A673 (cell line): Measurements from ENCODE around the gene CYP8B1. TPM values are rescaled to one million over a fixed set of nuclear protein-coding genes. Genes with fewer than 3 reads are reported as not detected.
A peak's percentile ranks its signal among the peaks of the same experiment; 100 is the strongest.

Experiments
- BruUV-seq: library from RNA; stranded (reverse); fragments of 400-500 nt; replicated peaks from 2 replicates; lab custom pipeline; 2021; lab: Mats Ljungman, UMichigan
- CTCF ChIA-PET: fragments of 300-600 bp; sonication (Branson Sonifier 250); formaldehyde crosslinking; loops from one replicate; lab custom pipeline; 2022; ENCODE audit warnings: antibody characterized with exemption; lab: Charles Lee
- POLR2A ChIA-PET: fragments of 300-600 bp; sonication (Branson Sonifier 250); formaldehyde crosslinking; loops from one replicate; lab custom pipeline; 2022; ENCODE audit warnings: antibody characterized with exemption; ENCODE audit not compliant: low non-redundant PET; lab: Charles Lee
- DNase-seq: peaks from one replicate; pipeline ENCODE4 v3.0.0-alpha.2; 2015; ENCODE audit warnings: low spot score
- H3K27ac ChIP-seq: fragments of 200-600 bp; sonication (generic); 2 replicates; pipeline ENCODE4 v1.5.1; 2016; ENCODE audit warnings: mixed run types, low read depth, mild to moderate bottlenecking, mixed read lengths, antibody characterized with exemption, low read length; ENCODE audit not compliant: poor library complexity, severe bottlenecking
- H3K27me3 ChIP-seq: fragments of 200-600 bp; sonication (generic); replicated peaks from 2 replicates; pipeline ENCODE4 v1.6.1; 2017; ENCODE audit warnings: mixed run types, low read depth, mild to moderate bottlenecking, mixed read lengths, antibody characterized with exemption, low read length; ENCODE audit not compliant: insufficient read depth, poor library complexity
- H3K36me3 ChIP-seq: fragments of 200-600 bp; sonication (generic); 2 replicates; pipeline ENCODE4 v1.6.1; 2016; ENCODE audit warnings: mixed run types, mild to moderate bottlenecking, mixed read lengths, antibody characterized with exemption, low read length; ENCODE audit not compliant: insufficient read depth, poor library complexity, severe bottlenecking
- H3K4me1 ChIP-seq: fragments of 200-600 bp; sonication (generic); 2 replicates; pipeline ENCODE4 v1.6.1; 2017; ENCODE audit warnings: mixed run types, mild to moderate bottlenecking, mixed read lengths, antibody characterized with exemption, low read length; ENCODE audit not compliant: insufficient read depth, poor library complexity, severe bottlenecking
- H3K4me3 ChIP-seq: fragments of 200-600 bp; sonication (generic); 2 replicates; pipeline ENCODE4 v1.5.1; 2016; ENCODE audit warnings: low read depth, mixed run types, mild to moderate bottlenecking, mixed read lengths, low read length; ENCODE audit not compliant: poor library complexity, severe bottlenecking
- H3K9me3 ChIP-seq: fragments of 200-600 bp; sonication (generic); 2 replicates; pipeline ENCODE4 v1.6.1; 2016; ENCODE audit warnings: mixed run types, low read depth, mild to moderate bottlenecking, mixed read lengths, antibody characterized with exemption, low read length; ENCODE audit not compliant: poor library complexity, severe bottlenecking
- CTCF ChIP-seq: fragments of 300-800, 200-600 bp; sonication (generic); conservative IDR thresholded peaks from 2 replicates; pipeline ENCODE4 v1.5.1; 2017; ENCODE audit warnings: low read depth, mild to moderate bottlenecking, antibody characterized with exemption, low read length, moderate library complexity, mixed read lengths
- EZH2 ChIP-seq: fragments of 200-600 bp; sonication (generic); IDR thresholded peaks from 2 replicates; pipeline ENCODE4 v1.6.1; 2017; ENCODE audit warnings: borderline replicate concordance, low read depth, mild to moderate bottlenecking, mixed read lengths, antibody characterized with exemption, low read length; ENCODE audit not compliant: poor library complexity, severe bottlenecking
- intact Hi-C: fragments of 100-400 bp; cut with micrococcal nuclease; formaldehyde crosslinking; loops from one replicate; pipeline ENCODE4 v1.10.0; 2022; ENCODE audit not compliant: unreplicated experiment
- total RNA-seq: library from RNA; stranded (reverse); gene quantifications from 2 replicates; pipeline ENCODE4 v1.2.3, GENCODE V29; 2021

The CYP8B1 gene
- total RNA-seq, 1 experiment from 2014 or later, result not detected

DNA sequence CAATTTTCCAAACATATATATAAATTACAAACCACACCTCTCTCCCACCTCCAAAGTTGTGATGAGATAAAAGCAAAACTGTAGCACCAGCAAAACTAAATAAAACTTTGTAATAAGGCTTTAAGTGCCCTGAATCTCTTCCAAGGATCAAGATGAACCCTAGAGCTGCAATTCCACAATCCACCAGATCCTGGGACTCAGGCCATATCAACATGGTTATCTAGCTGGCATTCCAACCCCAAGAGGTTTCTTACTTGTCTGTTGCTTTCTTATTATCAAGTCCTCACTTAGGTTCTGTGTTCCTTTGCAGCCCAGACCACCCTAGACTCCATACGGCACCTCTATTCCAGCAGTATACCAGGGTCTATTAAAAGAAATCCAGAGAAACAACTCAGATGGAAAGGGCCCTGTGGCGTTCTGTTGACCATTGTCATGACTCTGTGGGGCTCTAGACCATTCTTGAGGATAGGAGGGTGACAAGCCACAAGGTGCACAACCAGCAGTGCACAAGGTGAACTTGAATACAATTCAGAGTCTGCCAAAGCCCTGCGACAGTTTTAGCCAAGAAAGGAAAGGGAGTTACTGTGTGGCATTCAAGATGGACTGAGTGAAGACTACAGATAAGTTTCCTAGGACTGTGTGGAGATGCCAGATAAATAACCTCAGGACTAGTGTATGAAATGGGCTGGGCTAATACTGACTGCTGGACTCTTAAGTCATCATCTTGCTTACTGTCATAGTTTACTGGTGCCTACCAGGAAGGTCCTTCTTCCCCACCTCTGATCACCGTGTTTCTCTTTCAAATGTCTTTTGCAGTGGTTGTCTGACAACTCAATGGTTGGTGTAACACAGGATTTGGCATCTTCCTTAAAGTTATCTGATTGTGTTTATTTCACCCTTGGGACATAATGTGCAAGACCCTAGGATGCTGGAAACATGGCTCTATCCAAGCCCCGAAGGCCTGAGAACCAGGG, 39.2 kb downstream of the CYP8B1 start:
- BruUV-seq, result no TSS peak
- Histone ChIP-seq H3K4me3 (no peak overlapping the region), H3K9me3 (no peaks in the 10 kb centered on the region), H3K27me3 (no peaks in the 10 kb centered on the region), H3K27ac (no peak overlapping the region), H3K36me3 (no peaks in the 10 kb centered on the region), H3K4me1 (no peaks in the 10 kb centered on the region)
- no peak for TF ChIP-seq EZH2
- DNase-seq, result no peak
- CTCF ChIA-PET, result no interaction called here
- POLR2A ChIA-PET, result no interaction called here
- intact Hi-C loops, result no loop called here

GRCh38 chr3:42831321-42831713, 44.4 kb downstream of the CYP8B1 start:
- DNase-seq, result peak; percentile 58
- TF ChIP-seq CTCF (peak; percentile 63), EZH2 (no peak)
- H3K4me1 ChIP-seq, result no peaks in the 10 kb centered on the region
- no TSS peak for BruUV-seq
- CTCF ChIA-PET, result interaction anchor here (1.0 kb wide), 1 partner anchor 8 kb away, joined by 5 read pairs; no protein-coding TSS in a partner anchor
- H3K27ac ChIP-seq, result no peak overlapping the region
- no peak overlapping the region for H3K4me3 ChIP-seq
- H3K9me3 ChIP-seq, result no peaks in the 10 kb centered on the region
- no peaks in the 10 kb centered on the region for H3K27me3 ChIP-seq
- POLR2A ChIA-PET, result no interaction called here
- no peaks in the 10 kb centered on the region for H3K36me3 ChIP-seq
- intact Hi-C loops, result loop anchor here (5.0 kb wide), 1 partner anchor 49 kb away; no protein-coding TSS in a partner anchor

GRCh38 chr3:42830437-42831320, 45.0 kb downstream of the CYP8B1 start:
- TF ChIP-seq CTCF, result peak; percentile 33
- TF ChIP-seq EZH2, result no peak
- H3K4me3 ChIP-seq, result no peak overlapping the region
- H3K36me3 ChIP-seq, result no peaks in the 10 kb centered on the region
- POLR2A ChIA-PET, result no interaction called here
- H3K27ac ChIP-seq, result no peak overlapping the region
- H3K9me3 ChIP-seq, result no peaks in the 10 kb centered on the region
- no peaks in the 10 kb centered on the region for H3K4me1 ChIP-seq
- CTCF ChIA-PET, result interaction anchor here (0.6 to 1.0 kb wide), 3 partner anchors 9 to 104 kb away, joined by 3 to 5 read pairs (median 4); partner anchors contain the start of gene ACKR2
- BruUV-seq, result no TSS peak
- peak; percentile 33 for DNase-seq
- intact Hi-C loops, result loop anchor here (5.0 kb wide), 1 partner anchor 48 kb away; no protein-coding TSS in a partner anchor
- H3K27me3 ChIP-seq, result no peaks in the 10 kb centered on the region
